ENCODE data around the gene PCNT. TPM values are rescaled to one million over a fixed set of nuclear protein-coding genes. Genes with fewer than 3 reads are reported as not detected.

Gene PCNT
- total and polyA plus RNA-seq, 9 of the 15 experiments (the other 6 are each of a cell fraction or from before 2014, with no cell fraction given), result 9.1 to 53.5 (median 31.3) TPM

DNA sequence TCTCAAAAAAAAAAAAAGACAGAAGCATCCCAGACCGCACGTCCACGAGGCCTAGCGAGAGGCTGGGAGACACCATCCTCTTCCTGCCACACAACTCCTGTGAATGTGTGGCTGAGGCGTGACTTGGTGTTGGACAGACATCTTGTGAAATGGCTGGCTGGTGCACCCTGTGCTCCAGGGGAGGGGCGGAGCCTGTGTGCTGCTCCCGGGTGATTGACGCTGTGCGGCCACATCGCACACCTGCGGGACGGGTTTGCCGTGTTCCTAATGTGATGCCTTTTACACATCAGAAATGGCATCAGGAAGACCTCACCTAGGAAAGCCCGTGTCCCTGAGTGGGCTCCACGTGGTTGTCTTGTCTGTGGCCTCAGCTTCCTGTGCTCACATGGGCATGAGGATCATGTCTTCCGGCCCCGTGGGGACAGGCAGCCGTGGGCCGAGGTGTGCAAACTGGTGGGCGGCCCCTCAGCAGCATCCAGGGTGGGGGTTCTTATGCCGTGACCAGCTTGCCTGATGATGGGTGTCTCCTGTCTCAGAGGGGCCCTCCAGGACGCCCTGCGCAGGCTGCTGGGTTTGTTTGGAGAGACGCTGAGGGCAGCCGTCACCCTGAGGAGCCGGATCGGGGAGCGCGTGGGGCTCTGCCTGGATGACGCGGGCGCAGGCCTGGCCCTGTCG, 64.4 kb downstream of the PCNT start:
- intact Hi-C loops (cut with micrococcal nuclease), result no loop called here
- peaks cover 71% of the 10 kb centered on the region; the same call in 2 of the 3 replicates for H3K36me3 ChIP-seq (ENCODE audit: control insufficient read depth, insufficient read depth, low read length)
- WGBS (ENCODE audit: insufficient coverage, low coverage, missing lambda C conversion rate), result 89% methylated on average over 33 of the region's 33 CpGs

More for the DNA sequence above, 64.4 kb downstream of the PCNT start:
- no peak for TF ChIP-seq ARID3A (IDR thresholded peaks at IDR 0.05; ENCODE audit: borderline replicate concordance, low read depth, low read length)
- TF ChIP-seq ZNF224 (CRISPR knock-in tag; IDR thresholded peaks at IDR 0.05), result no peak
- no peak for TF ChIP-seq PRPF4 (IDR thresholded peaks at IDR 0.05; ENCODE audit: insufficient read depth, low read depth, low read length, poor library complexity, severe bottlenecking)
- no peak for TF ChIP-seq CTBP1 (IDR thresholded peaks at IDR 0.05; ENCODE audit: borderline replicate concordance)
- TF ChIP-seq NFIX (CRISPR knock-in tag; IDR thresholded peaks at IDR 0.05; ENCODE audit: low read depth), result no peak
- no peak for TF ChIP-seq PHF20 (IDR thresholded peaks at IDR 0.05; ENCODE audit: partially characterized antibody)
- TF ChIP-seq NUFIP1 (IDR thresholded peaks at IDR 0.05; ENCODE audit: partially characterized antibody), result no peak
- TF ChIP-seq ZNF561 (CRISPR knock-in tag; conservative IDR thresholded peaks at IDR 0.05), result no peak
- no peak for TF ChIP-seq E2F1 (CRISPR knock-in tag; IDR thresholded peaks at IDR 0.05)
- no peak for TF ChIP-seq ARID2 (IDR thresholded peaks at IDR 0.05)
- TF ChIP-seq ZBTB43 (CRISPR knock-in tag; IDR thresholded peaks at IDR 0.05), result no peak
- TF ChIP-seq HMG20A (CRISPR knock-in tag; conservative IDR thresholded peaks at IDR 0.05), result no peak
- no peak for TF ChIP-seq SP2 (IDR thresholded peaks at IDR 0.05; ENCODE audit: extremely low read depth, low read depth, low read length, poor library complexity, severe bottlenecking)
- TF ChIP-seq POLR2G (IDR thresholded peaks at IDR 0.05; ENCODE audit: low read depth, low read length), result no peak
- H3K9me1 ChIP-seq (ENCODE audit: control insufficient read depth, insufficient read depth, low read length), result no peaks in the 10 kb centered on the region
- DNase-seq (ENCODE audit: extremely low read depth in 1 of 4, low spot score in 3 of 4), result no peak
- H3K27ac ChIP-seq (ENCODE audit: extremely low read depth, low read depth, low read length), result no peak overlapping the region
- no peaks in the 10 kb centered on the region for H4K20me1 ChIP-seq (replicated peaks; ENCODE audit: control insufficient read depth, insufficient read depth, low read length)
- H3K9me3 ChIP-seq (replicated peaks; ENCODE audit: control insufficient read depth, insufficient read depth, low read depth, low read length), result peaks cover 6% of the 10 kb centered on the region; the same call in 1 of the 2 replicates
- H3K4me1 ChIP-seq (replicated peaks in 1 of 2; ENCODE audit: control insufficient read depth in 2 of 2, insufficient read depth in 2 of 2, low read length in 2 of 2), result peaks cover 3 to 24% of the 10 kb centered on the region in 2 experiments; a peak in 4 of 5 replicates
- no peak overlapping the region for H2AFZ ChIP-seq (ENCODE audit: low read depth, low read length)
- no peak for ATAC-seq
- no peak overlapping the region for H3K9ac ChIP-seq (ENCODE audit: insufficient read depth in 1 of 2, low read depth in 2 of 2, low read length in 2 of 2)
- H3K27me3 ChIP-seq (ENCODE audit: control insufficient read depth in 2 of 2, insufficient read depth in 2 of 2, low read length in 2 of 2), result no peaks in the 10 kb centered on the region
- BruUV-seq (replicated peaks), result no TSS peak
- no peak overlapping the region for H3K4me3 ChIP-seq
- no peak overlapping the region for H3K4me2 ChIP-seq (ENCODE audit: insufficient read depth, low read length)
- in situ Hi-C loops (cut with MboI), result no loop called here
- CTCF ChIA-PET (ENCODE audit: low intra/inter-chr PET ratio), result no interaction called here
- POLR2A ChIA-PET, result interaction anchor here (0.6 kb wide), 1 partner anchor 157 kb away, joined by 3 read pairs; no protein-coding TSS in a partner anchor
- H3K79me2 ChIP-seq (ENCODE audit: control insufficient read depth, insufficient read depth, low read length), result peaks cover 7% of the 10 kb centered on the region
- no peak for FAIRE-seq
